ENCODE data around the gene STXBP1.
A peak's percentile ranks its signal among the peaks of the same experiment; 100 is the strongest.

STXBP1 gene

DNA sequence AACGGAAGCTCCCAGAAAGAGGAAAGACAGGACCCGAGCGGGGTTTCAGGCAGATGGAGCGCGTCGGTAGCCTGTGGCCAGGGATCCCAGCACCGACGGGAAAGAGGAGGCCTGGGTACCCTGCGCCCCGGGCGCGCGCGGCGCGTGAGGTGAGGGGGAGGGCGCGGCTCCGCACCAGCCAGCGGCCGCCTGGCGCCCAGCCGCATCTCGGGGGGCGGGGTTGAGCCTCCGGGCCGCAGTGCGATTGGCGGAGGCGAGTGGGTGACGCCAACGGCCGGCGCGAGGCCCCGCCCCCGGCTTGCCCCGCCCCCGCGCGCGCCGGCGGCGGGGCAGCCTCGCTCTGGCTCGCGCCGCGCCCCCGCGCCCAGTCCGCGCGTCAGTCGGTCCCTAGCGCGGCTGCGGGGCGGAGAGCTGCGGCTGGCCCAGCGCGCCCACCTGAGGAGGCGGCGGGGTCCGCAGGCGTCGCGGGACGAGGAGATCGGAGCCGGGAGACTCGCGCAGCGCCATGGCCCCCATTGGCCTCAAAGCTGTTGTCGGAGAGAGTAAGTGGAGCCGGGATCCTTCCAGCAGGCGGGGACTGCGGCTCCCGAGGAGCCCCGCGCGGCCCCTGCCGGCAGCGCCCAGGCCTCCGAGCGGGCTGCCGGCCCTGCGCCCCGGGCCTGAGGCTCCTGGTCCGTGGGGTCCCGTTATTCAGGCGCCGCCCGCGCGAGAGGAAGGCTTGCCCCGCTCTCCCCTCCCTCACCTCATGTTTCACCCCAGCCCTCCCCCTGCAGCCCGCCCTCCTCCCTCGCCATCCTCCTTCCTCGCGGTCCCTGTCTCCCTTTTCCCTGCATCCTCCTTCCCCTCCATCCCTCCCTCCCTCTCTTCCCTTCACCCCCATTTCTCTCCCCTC lies at the start of gene STXBP1:
Gene STXBP1, plus strand, starts transcription at position 379 of the 892 bp plus-strand sequence. Its CDS starts 127 bp downstream, at position 506.
- peak within 1 kb of the TSS; percentile 83 for H3K4me3 ChIP-seq (ENCODE audit: low read depth, low read length)
- DNase-seq (ENCODE audit: low read depth): no peak

DNA sequence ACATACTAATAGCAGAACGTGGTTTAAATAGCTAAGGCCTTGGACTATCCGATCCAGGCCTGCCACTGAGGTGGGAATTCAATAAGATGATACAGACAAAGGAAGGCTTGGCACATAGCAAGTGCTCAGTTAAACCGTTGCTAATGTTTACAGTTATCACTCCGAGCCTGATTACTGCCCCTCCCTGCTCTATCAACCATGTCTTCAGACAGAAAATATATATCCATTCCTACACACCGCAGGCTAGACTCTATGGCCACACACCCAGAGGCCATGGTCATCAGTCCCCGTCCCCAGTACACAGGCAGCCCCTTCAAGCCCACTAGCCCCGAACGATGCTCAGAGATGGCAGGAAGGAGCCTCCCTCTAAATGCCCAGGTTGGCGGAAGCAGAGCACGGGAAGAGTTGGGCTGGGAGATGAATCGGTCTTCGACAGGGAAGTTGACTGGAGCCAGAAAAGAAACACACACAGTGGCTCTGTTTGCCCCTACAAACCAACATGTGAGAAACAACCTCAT lies 49.7 kb upstream of the STXBP1 start:
- DNase-seq (ENCODE audit: low read depth): no peak
- H3K4me3 ChIP-seq (ENCODE audit: low read depth, low read length): no peak overlapping the region

DNA sequence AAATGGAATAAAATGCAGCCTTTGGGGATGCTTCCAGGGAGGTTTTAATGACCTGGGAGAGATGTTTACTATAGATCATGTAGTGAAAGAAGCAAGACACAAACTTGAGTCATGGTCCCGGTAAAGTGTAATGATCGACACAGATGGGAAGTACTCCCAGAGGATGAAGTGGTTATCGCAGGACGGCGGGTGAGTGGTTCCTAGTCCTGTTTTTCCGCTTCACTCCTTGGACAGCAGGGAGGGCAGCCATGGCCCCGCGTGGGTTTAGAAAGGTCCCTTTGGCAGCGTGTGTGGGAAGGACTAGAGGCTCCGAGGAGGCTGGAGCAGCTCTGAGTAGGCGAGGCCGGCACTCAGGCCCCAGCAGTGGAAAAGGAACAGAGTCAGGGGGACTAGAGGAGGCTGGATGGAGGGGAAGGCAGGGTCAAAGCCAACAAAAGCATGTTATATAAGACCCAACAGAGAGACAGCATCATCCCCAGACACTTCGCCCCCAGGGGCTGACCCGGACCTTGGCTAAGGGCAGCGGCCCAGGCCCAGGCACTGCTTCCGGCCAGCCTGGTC lies 49.2 kb upstream of the STXBP1 start:
- DNase-seq (ENCODE audit: low read depth): peak; percentile 77
- H3K4me3 ChIP-seq (ENCODE audit: low read depth, low read length): no peak overlapping the region

DNA sequence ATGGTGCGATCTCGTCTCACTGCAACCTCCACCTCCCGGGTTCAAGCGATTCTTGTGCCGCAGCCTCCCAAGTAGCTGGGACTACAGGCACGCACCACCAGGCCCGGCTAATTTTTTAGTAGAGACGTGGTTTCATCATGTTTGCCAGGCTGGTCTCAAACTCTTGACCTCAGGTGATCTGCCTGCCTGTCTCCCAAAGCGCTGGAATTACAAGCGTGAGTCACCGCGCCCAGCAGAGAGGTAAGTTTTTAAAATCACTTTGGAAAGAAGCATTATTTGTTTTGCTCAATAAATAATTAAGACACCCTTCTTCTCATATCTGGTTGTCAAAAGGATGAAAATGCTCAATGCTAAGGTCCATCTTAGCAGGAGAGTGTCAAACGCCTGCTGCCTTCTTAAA lies 48.5 kb upstream of the STXBP1 start:
- DNase-seq (ENCODE audit: low read depth): no peak
- no peak overlapping the region for H3K4me3 ChIP-seq (ENCODE audit: low read depth, low read length)

DNA sequence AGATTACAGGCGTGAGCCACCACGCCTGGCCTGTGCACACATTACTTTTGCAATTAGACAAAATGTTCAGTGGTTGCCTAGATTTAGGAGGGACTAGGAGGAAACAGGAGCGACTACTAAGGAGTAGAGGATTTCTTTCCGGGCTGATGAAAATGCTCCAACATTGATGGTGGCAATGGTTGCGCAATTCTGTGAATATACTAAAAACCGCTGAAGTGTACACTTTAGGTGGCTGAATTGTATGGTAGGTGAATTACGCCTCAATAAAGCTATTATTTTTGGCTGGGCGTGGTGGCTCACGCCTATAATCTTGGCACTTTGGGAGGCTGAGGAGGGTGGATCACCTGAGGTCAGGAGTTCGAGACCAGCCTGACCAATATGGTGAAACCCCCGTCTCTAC lies 46.8 kb upstream of the STXBP1 start:
- no peak for DNase-seq (ENCODE audit: low read depth)
- no peak overlapping the region for H3K4me3 ChIP-seq (ENCODE audit: low read depth, low read length)

DNA sequence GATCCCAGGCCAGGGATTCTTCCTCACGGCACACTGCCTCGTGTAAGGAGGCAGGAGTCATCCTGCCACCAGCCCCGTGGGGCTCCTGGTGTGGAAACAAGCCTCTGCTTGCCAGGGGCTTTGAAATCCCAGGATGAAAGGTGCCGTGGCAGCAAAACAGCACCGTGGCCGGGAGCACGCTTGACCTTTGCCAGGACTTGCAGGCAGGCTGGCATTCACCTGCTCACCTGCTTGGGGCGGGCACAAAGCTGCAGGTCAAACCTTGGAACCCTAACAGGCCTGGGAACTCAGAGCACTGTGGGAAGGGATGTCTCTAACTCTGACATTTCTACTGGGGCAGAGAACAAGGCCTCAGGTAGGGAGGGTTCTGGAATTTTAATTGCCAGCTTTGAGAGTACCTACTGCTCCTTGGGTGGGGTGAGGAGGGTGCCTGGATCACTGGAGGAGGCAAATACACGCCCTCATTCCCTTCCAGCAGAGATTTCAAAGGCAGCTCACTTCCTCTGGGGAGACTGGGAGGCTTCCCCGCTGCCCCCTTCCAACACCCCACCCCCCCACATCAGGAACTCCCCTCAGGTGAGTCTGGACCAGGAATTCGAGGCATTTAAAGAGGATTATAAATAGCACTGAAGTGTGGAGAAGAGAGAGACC lies 45.6 kb upstream of the STXBP1 start:
- H3K4me3 ChIP-seq (ENCODE audit: low read depth, low read length): peak overlapping the region; percentile 95
- no peak for DNase-seq (ENCODE audit: low read depth)

DNA sequence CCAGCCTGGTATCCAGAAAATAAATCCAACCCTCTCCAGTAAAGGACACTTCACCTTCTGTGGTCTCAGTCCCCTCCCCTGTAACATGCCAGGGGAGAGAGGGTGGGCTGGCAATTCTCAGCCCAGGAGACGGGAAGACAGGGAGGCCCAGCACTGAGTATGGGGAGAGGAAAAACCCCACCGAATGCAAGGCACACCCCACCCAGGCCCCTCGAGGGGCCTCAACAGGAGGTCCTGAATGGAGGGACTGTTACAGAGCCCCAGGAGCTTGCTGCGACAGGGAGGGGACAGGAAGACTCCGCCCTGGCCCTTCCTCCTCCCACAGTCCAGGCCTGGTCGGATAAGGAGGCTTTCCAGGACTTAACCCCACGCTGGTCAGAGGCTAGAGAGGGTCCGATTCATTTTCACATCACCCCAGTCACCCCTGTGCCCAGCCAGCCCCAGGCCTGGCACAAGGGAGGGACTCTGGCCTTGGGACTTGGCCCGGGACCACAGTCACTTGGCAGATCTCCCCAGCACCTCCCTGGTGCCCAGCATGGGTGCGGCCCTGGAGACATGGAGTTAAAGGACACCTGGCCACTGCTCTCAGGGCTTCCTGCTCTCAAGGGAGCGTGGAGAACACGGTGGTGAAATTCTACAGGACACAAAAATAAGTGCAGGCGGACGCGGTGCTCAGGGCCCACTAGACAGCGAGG lies 44.9 kb upstream of the STXBP1 start:
- peak overlapping the region; percentile 95 for H3K4me3 ChIP-seq (ENCODE audit: low read depth, low read length)
- no peak for DNase-seq (ENCODE audit: low read depth)

DNA sequence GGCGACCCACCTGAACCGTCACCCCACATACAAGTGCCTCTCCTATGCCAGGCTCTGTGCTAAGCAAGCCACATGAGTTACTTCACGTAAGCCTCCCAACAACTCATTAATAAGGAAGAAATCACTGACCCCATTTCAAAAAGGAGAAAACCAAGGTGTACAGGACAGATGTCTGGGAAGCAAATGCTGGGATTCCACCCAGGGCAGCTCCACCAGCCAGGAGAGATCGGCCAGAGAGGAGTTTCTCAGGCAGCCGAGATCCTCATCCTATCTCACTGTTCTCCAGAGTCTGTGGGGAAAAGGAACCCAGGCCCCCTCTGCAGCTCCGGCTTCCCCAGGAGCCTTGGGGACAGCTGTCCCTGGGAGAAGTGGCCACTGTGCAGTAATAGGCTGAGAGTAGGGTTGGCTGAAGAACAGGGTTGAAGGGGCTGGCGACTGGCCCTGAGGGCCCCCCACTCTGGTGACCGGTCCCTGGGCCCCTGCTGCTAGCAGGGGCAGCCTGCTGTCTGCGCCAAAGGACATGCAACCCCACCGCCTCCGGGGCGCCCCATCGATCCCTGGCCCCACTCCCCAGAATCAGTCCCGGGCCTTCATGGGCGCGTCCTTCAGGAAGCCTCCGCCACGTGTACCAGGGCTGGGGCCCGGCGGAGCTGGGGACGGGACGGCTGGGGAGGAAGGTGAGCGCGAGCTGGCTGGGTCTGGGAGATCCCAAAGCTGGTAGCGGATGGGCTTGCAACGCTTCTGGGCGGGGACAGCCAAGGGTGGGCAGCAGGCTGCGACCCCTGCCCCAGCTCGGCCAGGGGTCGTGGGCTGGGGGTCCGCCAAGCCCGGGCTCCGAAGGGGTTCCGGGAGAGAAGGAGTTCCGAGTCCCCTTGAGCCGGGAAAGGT lies 44.1 kb upstream of the STXBP1 start:
- DNase-seq (ENCODE audit: low read depth): no peak
- peak overlapping the region; percentile 95 for H3K4me3 ChIP-seq (ENCODE audit: low read depth, low read length)

DNA sequence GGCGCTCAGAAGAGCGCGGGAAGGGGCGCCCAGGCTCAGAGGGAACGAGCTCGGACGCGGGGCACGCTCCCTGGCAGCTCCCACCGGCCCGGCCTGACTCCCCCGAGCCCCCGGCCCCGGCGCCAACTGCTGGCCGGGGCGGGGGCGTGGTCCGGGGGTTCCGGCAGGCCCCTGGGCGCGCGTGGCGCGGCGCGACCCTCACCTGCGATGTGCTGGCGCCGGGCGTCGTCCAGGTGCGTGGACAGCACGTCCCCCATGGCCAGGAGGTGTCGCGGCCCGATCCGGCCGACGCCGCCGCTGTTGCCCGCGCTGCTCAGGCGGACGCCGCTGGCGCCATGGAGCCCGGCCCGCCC lies 43.5 kb upstream of the STXBP1 start:
- DNase-seq (ENCODE audit: low read depth): no peak
- H3K4me3 ChIP-seq (ENCODE audit: low read depth, low read length): peak overlapping the region; percentile 95

DNA sequence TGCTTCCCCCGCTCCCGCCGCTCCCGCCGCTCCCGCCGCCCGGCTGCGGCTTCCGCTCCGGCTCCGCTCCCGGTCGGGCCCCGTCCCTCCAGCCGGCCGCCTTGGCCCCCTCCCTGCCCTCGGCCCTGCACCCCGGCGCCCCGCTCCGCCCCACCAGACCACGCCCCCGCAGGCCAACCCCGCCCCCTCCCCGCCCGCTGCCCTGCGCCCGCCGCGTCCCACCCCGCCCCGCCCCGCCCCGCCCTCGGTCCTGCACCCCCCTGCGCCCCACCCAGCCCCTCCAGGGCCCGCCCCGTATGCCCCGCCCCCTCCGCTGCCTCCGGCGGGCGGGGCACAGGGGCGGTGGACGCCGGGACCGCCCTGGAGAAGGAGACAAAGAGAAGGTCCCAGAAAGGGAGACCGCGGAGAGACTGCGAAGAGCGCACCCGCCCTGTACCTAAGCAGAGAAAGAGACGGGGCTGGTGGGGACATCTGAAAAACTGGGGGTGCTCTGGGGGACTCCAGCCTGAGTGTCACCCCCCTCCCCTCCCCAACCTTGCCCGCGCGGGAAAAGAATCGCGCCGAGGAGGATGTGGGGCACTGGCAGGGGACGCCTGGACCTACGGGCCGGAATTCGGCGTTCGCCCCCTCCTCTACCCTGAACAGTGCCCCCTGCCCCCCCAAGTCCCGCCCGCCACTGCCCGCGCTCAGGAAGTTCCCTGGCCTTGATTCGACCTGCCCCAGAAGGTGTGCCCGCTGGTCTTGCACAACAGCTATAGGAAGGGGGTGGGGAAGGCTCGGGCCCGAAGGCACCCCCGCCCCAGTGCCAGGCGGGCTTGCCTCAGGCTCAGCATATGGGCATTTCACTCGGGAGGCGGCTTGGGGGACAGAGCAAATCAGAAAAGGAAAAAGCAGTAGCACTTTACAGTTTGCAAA lies 42.8 kb upstream of the STXBP1 start:
- H3K4me3 ChIP-seq (ENCODE audit: low read depth, low read length): peak overlapping the region; percentile 95
- no peak for DNase-seq (ENCODE audit: low read depth)

DNA sequence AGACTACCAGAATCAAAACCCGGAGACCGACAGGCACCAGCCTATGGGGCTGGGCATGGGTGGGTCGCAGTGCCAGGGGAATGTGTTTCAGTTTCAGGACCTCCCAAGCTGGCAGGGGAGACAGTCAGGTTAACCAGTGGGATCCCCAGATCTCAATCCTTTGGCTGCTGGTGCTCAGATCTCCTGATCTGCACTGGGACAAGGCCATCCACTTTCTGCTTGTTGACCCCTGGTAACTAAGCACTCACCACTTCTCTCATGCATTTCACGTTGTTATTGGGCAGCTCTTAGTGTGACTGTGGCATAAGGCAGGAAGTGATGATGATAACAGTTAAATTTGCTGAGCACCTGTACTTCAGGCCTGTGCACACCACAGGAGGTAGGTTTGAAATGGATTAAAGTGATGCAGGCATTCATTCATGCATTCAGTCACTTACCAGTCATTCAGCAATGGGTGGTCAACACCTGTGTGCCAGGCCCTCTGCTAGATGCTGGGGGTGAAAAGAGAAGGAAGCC lies 42.1 kb upstream of the STXBP1 start:
- H3K4me3 ChIP-seq (ENCODE audit: low read depth, low read length): peak overlapping the region; percentile 52
- DNase-seq (ENCODE audit: low read depth): no peak

DNA sequence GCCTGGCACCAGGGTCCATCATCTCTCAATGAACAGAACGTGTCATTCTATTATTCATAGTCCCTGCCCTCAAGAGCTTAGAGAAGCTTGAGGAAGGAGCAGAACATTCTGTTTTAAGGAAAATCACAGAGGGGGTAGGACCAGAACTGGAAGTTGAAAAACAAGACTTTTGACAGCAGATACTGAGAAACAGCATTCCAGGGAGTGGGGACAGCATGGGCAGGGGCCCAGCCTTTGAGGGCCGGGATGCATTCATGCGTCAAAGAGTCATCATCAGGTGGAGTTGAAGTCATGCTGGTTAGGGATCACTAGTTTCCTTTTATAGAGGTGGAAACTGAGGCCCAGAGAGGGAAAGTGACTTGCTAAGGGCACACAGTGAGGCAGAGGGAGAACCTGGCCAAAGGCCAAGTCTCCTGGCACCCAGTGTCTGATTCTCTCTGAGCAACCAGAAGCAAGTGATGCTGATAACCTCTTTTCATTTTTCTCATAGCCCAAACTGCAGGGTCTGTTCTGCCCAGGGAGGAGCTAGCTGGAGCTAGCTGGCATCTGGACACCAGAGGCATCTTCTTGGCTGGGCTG lies 41.5 kb upstream of the STXBP1 start:
- DNase-seq (ENCODE audit: low read depth): no peak
- H3K4me3 ChIP-seq (ENCODE audit: low read depth, low read length): no peak overlapping the region

DNA sequence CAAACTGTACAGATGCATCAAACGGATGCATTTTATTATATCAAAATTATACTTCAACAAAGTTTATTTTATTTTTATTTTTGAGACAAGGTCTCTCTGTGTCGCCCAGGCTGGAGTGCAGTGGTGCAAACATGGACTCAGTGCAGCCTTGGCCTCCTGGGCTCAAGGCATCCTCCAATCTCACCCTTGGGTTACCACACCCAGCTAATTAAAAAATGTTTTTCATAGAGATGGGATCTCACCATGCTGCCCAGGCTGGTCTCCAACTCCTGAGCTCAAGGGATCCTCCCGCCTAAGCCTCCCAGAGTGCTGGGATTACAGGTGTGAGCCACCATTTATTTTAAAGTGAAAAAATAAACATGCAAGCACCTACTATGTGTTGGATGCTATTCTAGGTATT lies 40.1 kb upstream of the STXBP1 start:
- DNase-seq (ENCODE audit: low read depth): no peak
- H3K4me3 ChIP-seq (ENCODE audit: low read depth, low read length): no peak overlapping the region

DNA sequence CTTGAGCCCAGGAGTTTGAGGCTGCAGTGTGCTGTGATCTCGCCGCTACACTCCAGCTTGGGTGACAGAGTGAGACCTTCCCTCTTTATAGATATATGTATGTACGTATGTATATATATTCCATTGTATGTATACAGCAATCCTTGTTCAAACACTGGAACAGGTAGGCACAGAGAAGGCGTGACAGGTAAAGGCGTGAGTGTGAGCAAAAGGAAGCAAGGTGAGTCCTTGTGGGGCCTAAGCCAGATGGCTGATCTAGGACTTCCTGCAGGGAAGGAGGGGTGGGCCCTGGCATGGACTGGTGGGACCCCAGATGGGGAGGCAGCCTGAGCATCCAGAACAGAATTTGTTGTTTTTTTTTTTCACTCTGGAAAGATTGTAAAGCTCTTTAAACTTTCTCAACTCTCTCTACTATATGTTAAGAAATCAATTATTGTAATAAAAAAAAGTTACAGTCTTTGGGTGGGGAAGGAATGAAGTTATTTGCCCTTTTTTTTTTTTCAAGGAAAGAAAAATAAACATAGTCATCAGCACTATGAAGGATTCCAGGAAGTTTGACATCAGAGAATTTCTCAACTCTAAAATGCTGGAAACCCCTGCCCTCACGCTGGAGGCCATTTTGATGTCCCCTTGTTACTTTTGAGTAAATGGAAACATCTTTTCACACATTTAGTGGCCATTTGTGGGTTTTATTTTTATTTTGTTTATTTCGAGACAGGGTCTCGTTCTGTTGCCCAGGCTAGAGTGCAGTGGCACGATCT lies 38.9 kb upstream of the STXBP1 start:
- peak; percentile 64 for DNase-seq (ENCODE audit: low read depth)

DNA sequence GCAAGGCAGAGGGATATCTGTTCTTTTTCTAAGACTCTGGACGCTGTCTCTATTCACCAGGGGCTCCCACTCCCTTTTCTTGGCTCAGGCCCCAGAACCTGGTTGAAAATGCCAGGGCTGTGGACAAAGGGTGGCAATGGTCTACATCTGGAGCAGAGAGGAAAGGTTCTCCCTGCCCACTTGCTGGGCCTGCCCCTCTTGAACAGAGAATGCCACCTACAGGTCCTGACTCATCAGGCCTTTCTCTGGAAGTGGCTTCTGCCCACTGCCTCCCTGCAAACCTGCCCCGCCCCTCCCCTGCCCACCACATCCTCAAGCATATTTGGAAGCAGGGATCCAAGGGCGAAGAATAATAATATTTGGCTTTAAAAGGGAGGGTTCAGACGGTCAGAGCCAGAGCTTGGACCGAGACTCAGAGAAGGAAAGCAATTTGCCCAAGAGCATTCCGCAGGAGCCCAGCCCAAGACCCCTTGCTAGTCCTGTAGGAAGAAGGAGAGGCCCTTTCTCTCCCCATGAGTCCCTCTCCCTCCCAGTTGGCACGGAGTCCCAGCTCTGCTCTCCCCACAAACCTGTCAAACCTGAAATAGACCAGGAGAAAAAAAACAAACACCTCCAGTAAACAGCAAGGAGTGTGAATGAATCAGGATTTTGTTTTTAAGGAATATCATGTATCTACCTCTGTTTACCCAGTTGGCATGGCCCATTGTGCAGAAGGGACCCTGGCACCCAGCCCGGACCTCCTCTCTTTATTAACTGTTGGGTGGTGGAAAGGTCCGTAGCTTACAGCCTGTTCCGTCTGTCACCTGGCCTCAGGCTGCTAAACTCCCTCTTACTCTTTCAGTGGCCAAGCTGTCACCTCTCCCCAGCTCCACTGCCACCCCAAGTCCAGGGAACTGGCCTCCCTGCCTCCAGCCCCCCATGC lies 37.7 kb upstream of the STXBP1 start:
- DNase-seq (ENCODE audit: low read depth): no peak
- H3K4me3 ChIP-seq (ENCODE audit: low read depth, low read length): no peak overlapping the region

More for the DNA sequence above, 38.9 kb upstream of the STXBP1 start:
- no peak overlapping the region for H3K4me3 ChIP-seq (ENCODE audit: low read depth, low read length)

Data from skeletal muscle cell (primary cell).